Endothelial cell of umbilical vein (primary cell): ENCODE data around the gene ZNF697. TPM values are rescaled to one million over a fixed set of nuclear protein-coding genes. Genes with fewer than 3 reads are reported as not detected.
"Not testable (repeated sequence)": the region's sequence is repeated elsewhere in the genome, so short reads cannot be mapped to it uniquely, and the experiment has no call there.

Source experiments
- BruUV-seq: library from RNA; stranded (reverse); fragments of 400-500 nt; replicated peaks from 2 replicates; lab custom pipeline; 2021; lab: Mats Ljungman, UMichigan
- CTCF ChIA-PET: fragments of 300-600, 350-600 bp; sonication (Branson Sonifier 250); formaldehyde crosslinking; loops from one replicate; lab custom pipeline; 2021; ENCODE audit warnings: antibody characterized with exemption, inconsistent platforms; lab: Charles Lee
- POLR2A ChIA-PET: fragments of 300-600, 350-600 bp; sonication (Branson Sonifier 250); formaldehyde crosslinking; loops from one replicate; lab custom pipeline; 2021; ENCODE audit warnings: antibody characterized with exemption, inconsistent platforms; lab: Charles Lee
- DNase-seq: peaks from one replicate; pipeline ENCODE4 v3.0.0-alpha.2; 2011; ENCODE audit warnings: low read depth, low spot score
- FAIRE-seq: peaks from 2 replicates; lab custom pipeline; 2011; peaks lifted over from hg19 to GRCh38; lab: Jason Lieb, UNC
- H2AFZ ChIP-seq: 2 replicates; pipeline ENCODE4 v1.6.0; 2012; ENCODE audit warnings: low read depth, low read length, control low read depth, inconsistent platforms
- H3K27ac ChIP-seq: 2 replicates; pipeline ENCODE4 v1.5.1; 2011; ENCODE audit warnings: low read depth, mild to moderate bottlenecking, control low read depth, low read length, moderate library complexity; ENCODE audit not compliant: insufficient read depth
- H3K27me3 ChIP-seq, 2 experiments: 2 replicates each; pipeline versions ENCODE4 v1.6.0 to v1.6.1; 2011; ENCODE audit warnings: low read length in 2 of 2, mixed read lengths in 1 of 2; ENCODE audit not compliant: control insufficient read depth in 2 of 2, insufficient read depth in 2 of 2
- H3K36me3 ChIP-seq, 2 experiments: 2 replicates in 1 of 2; 3 replicates in 1 of 2; pipeline ENCODE4 v1.5.1; 2011; ENCODE audit warnings: low read length in 2 of 2, mild to moderate bottlenecking in 1 of 2, moderate library complexity in 1 of 2; ENCODE audit not compliant: control insufficient read depth in 2 of 2, insufficient read depth in 2 of 2; ENCODE audit errors: extremely low read depth in 1 of 2
- H3K4me1 ChIP-seq: 3 replicates; pipeline ENCODE4 v1.5.1; 2011; ENCODE audit warnings: mild to moderate bottlenecking, low read length; ENCODE audit not compliant: control insufficient read depth, insufficient read depth; ENCODE audit errors: extremely low read depth
- H3K4me2 ChIP-seq: 2 replicates; pipeline ENCODE4 v1.6.1; 2011; ENCODE audit warnings: low read length, control low read depth, mixed read lengths; ENCODE audit not compliant: insufficient read depth
- H3K4me3 ChIP-seq, 3 experiments: fragments of 200-600 bp in 1 of 3; sonication (generic), shearing (Covaris generic) in 1 of 3; replicated peaks in 1 of 3; 2 replicates each; pipeline ENCODE4 v1.5.1; 2011 to 2016; ENCODE audit warnings: control low read depth in 3 of 3, low read length in 3 of 3, mild to moderate bottlenecking in 2 of 3, inconsistent platforms in 1 of 3, low read depth in 1 of 3, moderate library complexity in 1 of 3; ENCODE audit not compliant: insufficient read depth in 1 of 3
- H3K79me2 ChIP-seq: 2 replicates; pipeline ENCODE4 v1.6.0; 2012; ENCODE audit warnings: low read length, inconsistent platforms; ENCODE audit not compliant: control insufficient read depth, insufficient read depth
- H3K9ac ChIP-seq: replicated peaks from 2 replicates; pipeline ENCODE3; 2011; ENCODE audit warnings: low read length, control low read depth; ENCODE audit not compliant: insufficient read depth; ENCODE audit errors: extremely low read depth
- H3K9me1 ChIP-seq: replicated peaks from 3 replicates; pipeline ENCODE4 v1.6.0; 2011; ENCODE audit warnings: mild to moderate bottlenecking, low read length; ENCODE audit not compliant: control insufficient read depth, insufficient read depth; ENCODE audit errors: extremely low read depth
- H3K9me3 ChIP-seq: replicated peaks from 2 replicates; pipeline ENCODE4 v1.5.1; 2012; ENCODE audit warnings: low read length, inconsistent platforms; ENCODE audit not compliant: control insufficient read depth, insufficient read depth
- H4K20me1 ChIP-seq: replicated peaks from 2 replicates; pipeline ENCODE3; 2011; ENCODE audit warnings: mild to moderate bottlenecking, low read length; ENCODE audit not compliant: control insufficient read depth, insufficient read depth; ENCODE audit errors: extremely low read depth
- CTCF ChIP-seq, 2 donors: IDR thresholded peaks; 1 replicate in 1 of 2; 2 replicates in 1 of 2; pipeline ENCODE4 v1.5.1; 2011; ENCODE audit warnings: low read length in 2 of 2, mild to moderate bottlenecking in 2 of 2, moderate library complexity in 2 of 2, control low read depth in 1 of 2, inconsistent platforms in 1 of 2, low read depth in 1 of 2; ENCODE audit not compliant: insufficient read depth in 1 of 2; ENCODE audit errors: extremely low read depth in 1 of 2
- FOS ChIP-seq: IDR thresholded peaks from 2 replicates; pipeline ENCODE4 v1.6.1; 2011; ENCODE audit warnings: mild to moderate bottlenecking, low read length, moderate library complexity, borderline replicate concordance; ENCODE audit not compliant: insufficient read depth
- GATA2 ChIP-seq: IDR thresholded peaks from 2 replicates; pipeline ENCODE4 v1.7.0; 2011; ENCODE audit warnings: low read depth, mild to moderate bottlenecking, moderate library complexity, mixed read lengths, low read length; ENCODE audit not compliant: insufficient read length, insufficient read depth
- dilution Hi-C: fragments of 300-500 bp; cut with MboI; formaldehyde crosslinking; loops from one replicate; pipeline ENCODE4 v1.15.0; 2019; ENCODE audit warnings: low sequenced_read_pairs; ENCODE audit not compliant: extremely low pct_ligation_motif_present
- intact Hi-C: fragments of 100-400 bp; cut with micrococcal nuclease; formaldehyde crosslinking; loops from one replicate; pipeline ENCODE4 v1.10.0; 2022
- polyA plus RNA-seq, 4 experiments: library from polyadenylated mRNA; depleted of rRNA in 3 of 4; stranded (reverse) in 3 of 4; unstranded in 1 of 4; fragments of >200 nt; gene quantifications; 2 replicates each; pipeline versions ENCODE4 v1.2.1 to v1.2.3, GENCODE V29; 2011 to 2012; ENCODE audit warnings: missing spikeins in 1 of 4
- total RNA-seq: library from RNA; stranded (reverse); gene quantifications from 2 replicates; pipeline ENCODE4 v1.2.3, GENCODE V29; 2021

Gene ZNF697
- total and polyA plus RNA-seq, 2 donors (not counting 3 experiments of a cell fraction or from before 2014, with no cell fraction given): 6.2 to 14.1 TPM

GRCh38 chr1:119611701-119612113, 36.4 kb downstream of the ZNF697 start:
- ChIA-PET CTCF (interaction anchor here (0.5 to 4.7 kb wide), 43 partner anchors 8 to 258 kb away, joined by 3 to 163 read pairs (median 4); partner anchors contain the start of genes PHGDH and ZNF697), POLR2A (interaction anchor here (0.5 to 1.2 kb wide), 2 partner anchors 63 to 130 kb away, joined by 3 to 4 read pairs; no protein-coding TSS in a partner anchor)
- DNase-seq: peak; percentile 61
- Histone ChIP-seq H3K4me3 (no peak overlapping the region), H4K20me1 (no peaks in the 10 kb centered on the region), H3K79me2 (no peaks in the 10 kb centered on the region), H3K27me3 (no peaks in the 10 kb centered on the region), H3K4me2 (no peak overlapping the region), H3K9ac (no peak overlapping the region), H3K36me3 (no peaks in the 10 kb centered on the region), H3K9me3 (no peaks in the 10 kb centered on the region), H2AFZ (no peak overlapping the region), H3K9me1 (no peaks in the 10 kb centered on the region), H3K4me1 (no peaks in the 10 kb centered on the region), H3K27ac (no peak overlapping the region)
- peak; percentile 92 to 94 for TF ChIP-seq CTCF (IDR thresholded peaks at IDR 0.05; ENCODE audit: extremely low read depth in 1 of 2, insufficient read depth in 1 of 2, low read depth in 1 of 2, low read length in 2 of 2)
- TF ChIP-seq GATA2: no peak
- TF ChIP-seq FOS: no peak
- BruUV-seq: no TSS peak
- intact Hi-C loops (loop anchor here (1.0 to 10.0 kb wide), 5 partner anchors 19 to 263 kb away; no protein-coding TSS in a partner anchor), dilution Hi-C loops (no loop called here)
- peak; percentile 47 for FAIRE-seq

- H3K36me3 ChIP-seq, FAIRE-seq, BruUV-seq, H3K27ac ChIP-seq, H3K4me1 ChIP-seq, DNase-seq, H3K9me1 ChIP-seq, H3K4me2 ChIP-seq, H4K20me1 ChIP-seq, H3K79me2 ChIP-seq, H3K9me3 ChIP-seq, H3K27me3 ChIP-seq, H3K9ac ChIP-seq, H2AFZ ChIP-seq, H3K4me3 ChIP-seq, dilution Hi-C loops: not testable (repeated sequence)
- ChIA-PET CTCF (interaction anchor here (1.0 to 4.7 kb wide), 5 partner anchors 9 to 66 kb away, joined by 3 to 163 read pairs (median 3); no protein-coding TSS in a partner anchor), POLR2A (interaction anchor here (0.6 to 0.7 kb wide), 3 partner anchors 14 to 65 kb away, joined by 3 to 6 read pairs (median 3); no protein-coding TSS in a partner anchor)
- intact Hi-C loops: loop anchor here (5.0 kb wide), 1 partner anchor 37 kb away; no protein-coding TSS in a partner anchor
Measured at GRCh38 chr1:119608816-119609215, 39.2 kb downstream of the ZNF697 start.

- H3K79me2 ChIP-seq, H3K36me3 ChIP-seq, H3K4me2 ChIP-seq, H2AFZ ChIP-seq, H3K9me3 ChIP-seq, dilution Hi-C loops, DNase-seq, H3K9ac ChIP-seq, POLR2A ChIA-PET, H4K20me1 ChIP-seq, H3K9me1 ChIP-seq, H3K27me3 ChIP-seq, CTCF ChIA-PET, H3K27ac ChIP-seq, H3K4me3 ChIP-seq, BruUV-seq: not testable (repeated sequence)
- peaks cover 19% of the 10 kb centered on the region for H3K4me1 ChIP-seq
- intact Hi-C loops: loop anchor here (5.0 kb wide), 1 partner anchor 35 kb away; no protein-coding TSS in a partner anchor
- peak; percentile 52 for FAIRE-seq
Measured at GRCh38 chr1:119607087-119607807, 40.8 kb downstream of the ZNF697 start.
